OCI-LY1 (cell line): ENCODE measurements around the gene FGF14.

Experiments used
- EZH2 ChIP-seq: fragments of 200-600 bp; sonication (generic), shearing (Covaris generic); IDR thresholded peaks from 2 replicates; pipeline ENCODE4 v1.8.0; 2017; ENCODE audit warnings: borderline replicate concordance, mixed run types, mild to moderate bottlenecking, antibody characterized with exemption, low read length, moderate library complexity, mixed read lengths
- TF ChIP-seq, protein P1 (sequence below): fragments of 200-600 bp; sonication (generic), shearing (Covaris generic); IDR thresholded peaks from 2 replicates; pipeline ENCODE4 v1.5.1; 2017; ENCODE audit warnings: mild to moderate bottlenecking, antibody characterized with exemption, low read length, moderate library complexity, mixed read lengths

DNA sequence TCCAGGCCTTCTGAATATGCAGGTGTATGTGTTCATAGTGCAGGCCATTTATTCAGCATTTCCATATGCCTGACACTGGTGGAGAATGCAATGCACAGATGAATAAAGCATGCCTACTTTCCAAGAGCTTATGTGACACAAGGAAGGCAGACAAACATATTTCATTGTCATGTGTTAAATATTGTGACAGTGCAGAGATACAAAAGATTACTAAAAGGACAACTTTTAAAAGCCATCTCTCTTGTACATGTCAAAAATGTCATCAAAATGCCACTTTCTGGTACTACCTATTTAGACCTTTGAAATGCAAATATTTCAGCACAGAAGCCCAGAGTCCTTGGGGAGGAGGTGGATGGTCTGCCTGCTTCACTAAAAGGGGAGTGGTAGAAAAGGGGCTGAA is 254.5 kb downstream of the FGF14 start:
- TF ChIP-seq EZH2, result no peak
- TF ChIP-seq, protein P1, sequence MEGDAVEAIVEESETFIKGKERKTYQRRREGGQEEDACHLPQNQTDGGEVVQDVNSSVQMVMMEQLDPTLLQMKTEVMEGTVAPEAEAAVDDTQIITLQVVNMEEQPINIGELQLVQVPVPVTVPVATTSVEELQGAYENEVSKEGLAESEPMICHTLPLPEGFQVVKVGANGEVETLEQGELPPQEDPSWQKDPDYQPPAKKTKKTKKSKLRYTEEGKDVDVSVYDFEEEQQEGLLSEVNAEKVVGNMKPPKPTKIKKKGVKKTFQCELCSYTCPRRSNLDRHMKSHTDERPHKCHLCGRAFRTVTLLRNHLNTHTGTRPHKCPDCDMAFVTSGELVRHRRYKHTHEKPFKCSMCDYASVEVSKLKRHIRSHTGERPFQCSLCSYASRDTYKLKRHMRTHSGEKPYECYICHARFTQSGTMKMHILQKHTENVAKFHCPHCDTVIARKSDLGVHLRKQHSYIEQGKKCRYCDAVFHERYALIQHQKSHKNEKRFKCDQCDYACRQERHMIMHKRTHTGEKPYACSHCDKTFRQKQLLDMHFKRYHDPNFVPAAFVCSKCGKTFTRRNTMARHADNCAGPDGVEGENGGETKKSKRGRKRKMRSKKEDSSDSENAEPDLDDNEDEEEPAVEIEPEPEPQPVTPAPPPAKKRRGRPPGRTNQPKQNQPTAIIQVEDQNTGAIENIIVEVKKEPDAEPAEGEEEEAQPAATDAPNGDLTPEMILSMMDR, result no peak
